ENCODE results near the gene EXD3.
"Not testable (repeated sequence)": the region's sequence is repeated elsewhere in the genome, so short reads cannot be mapped to it uniquely, and the experiment has no call there.

The EXD3 gene

DNA sequence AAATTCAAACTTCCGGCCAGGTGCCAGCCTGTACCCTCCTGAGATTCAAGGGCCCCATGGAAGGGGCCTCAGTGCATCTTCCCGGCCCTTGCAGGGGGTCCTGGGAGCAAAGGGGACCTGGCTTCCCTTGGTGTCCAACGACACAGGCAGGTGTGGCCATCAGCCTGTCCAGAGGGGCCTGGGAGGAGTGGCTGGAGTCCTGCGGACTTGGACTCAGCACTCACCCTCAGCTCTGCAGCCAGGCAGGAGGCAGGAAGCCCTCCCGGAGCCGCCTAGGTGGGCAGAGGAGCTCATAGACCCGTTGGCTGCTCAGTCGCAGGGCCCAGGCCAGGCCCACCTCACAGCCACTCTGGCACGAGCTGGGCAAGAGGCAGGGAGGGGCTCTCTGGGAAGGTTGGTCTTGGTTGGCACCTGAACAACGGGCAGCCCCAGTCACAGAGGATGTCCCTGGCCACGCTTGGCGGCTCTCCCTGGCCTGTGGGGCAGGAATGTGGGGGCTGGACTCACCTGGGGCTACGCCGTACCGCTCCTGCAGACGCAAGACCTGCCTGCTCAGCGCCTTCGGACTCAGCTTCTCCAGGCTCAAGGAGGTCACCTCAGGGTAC lies 67.1 kb downstream of the EXD3 start:
- DNase-seq = no peak

DNA sequence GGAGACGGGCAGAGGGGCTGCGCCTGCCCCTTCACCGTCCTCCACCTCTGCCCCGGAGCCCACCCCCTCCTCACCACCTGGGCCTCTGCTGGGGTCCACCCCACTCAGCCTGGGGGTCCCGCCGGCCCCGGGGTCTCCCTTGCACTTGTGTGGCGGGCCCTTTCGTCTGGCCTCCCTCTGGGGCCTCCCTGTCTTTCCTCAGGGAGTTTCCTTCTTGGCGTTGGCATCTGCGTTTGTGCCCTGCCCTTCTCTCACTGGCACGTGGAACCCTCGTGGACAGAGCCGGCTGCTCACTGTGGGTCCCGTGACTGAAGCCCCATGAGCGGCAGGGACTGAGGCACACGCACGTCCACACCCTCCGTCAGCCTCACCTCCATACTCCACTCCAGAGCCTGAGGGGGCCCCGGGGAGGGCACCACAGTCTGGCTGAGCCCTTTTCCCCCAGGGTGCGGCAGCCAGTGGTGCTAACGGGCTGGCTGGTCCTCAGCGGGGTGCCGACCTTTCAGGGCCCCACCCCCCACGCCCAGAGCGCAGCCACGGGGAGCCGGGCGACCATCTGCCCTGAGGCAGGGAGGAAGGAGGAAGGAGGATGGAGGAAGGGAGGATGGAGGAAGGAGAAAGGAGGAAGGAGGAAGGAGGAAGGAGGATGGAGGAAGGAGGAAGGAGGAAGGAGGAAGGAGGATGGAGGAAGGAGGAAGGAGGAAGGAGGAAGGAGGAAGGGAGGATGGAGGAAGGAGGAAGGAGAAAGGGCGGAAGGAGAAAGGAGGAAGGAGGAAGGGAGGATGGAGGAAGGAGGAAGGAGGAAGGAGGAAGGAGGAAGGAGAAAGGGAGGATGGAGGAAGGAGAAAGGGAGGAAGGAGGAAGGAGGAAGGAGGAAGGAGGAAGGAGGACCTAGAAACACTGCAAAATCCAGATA lies 67.9 kb downstream of the EXD3 start:
- no peak for DNase-seq

DNA sequence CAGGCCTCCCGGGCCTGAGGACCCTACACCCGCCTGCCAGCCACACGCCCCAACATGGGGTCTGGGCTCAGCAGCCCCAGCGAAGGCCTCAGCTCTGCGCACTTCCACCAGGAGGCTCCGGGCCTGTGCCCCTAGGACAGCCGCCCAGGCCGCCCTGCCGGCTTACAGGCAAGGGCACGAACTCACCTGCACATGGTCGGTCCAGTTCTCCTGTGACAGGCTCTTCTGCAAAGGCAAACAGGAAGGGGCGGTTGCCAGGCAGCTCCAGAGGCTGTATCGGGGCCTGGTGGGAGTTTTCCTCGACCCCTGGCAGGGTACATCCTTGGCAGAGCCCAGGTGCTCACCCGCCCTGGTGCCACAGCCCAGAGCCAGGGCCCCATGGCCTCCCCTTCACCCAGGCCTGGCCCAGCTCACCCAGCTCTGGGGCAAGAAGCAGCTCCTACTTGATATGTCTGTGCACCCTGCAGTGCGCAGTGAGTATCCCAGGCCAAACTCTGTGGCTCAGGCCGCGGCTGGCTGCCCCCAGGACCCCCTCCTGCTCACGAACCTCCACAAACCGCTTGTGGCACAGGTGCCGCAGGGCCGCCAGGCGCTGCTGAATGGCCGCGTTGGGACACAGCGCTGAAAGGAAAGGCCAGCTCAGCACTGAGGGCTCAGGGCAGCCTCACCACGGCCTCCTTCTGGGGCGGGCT lies 68.7 kb downstream of the EXD3 start:
- no peak for DNase-seq

DNA sequence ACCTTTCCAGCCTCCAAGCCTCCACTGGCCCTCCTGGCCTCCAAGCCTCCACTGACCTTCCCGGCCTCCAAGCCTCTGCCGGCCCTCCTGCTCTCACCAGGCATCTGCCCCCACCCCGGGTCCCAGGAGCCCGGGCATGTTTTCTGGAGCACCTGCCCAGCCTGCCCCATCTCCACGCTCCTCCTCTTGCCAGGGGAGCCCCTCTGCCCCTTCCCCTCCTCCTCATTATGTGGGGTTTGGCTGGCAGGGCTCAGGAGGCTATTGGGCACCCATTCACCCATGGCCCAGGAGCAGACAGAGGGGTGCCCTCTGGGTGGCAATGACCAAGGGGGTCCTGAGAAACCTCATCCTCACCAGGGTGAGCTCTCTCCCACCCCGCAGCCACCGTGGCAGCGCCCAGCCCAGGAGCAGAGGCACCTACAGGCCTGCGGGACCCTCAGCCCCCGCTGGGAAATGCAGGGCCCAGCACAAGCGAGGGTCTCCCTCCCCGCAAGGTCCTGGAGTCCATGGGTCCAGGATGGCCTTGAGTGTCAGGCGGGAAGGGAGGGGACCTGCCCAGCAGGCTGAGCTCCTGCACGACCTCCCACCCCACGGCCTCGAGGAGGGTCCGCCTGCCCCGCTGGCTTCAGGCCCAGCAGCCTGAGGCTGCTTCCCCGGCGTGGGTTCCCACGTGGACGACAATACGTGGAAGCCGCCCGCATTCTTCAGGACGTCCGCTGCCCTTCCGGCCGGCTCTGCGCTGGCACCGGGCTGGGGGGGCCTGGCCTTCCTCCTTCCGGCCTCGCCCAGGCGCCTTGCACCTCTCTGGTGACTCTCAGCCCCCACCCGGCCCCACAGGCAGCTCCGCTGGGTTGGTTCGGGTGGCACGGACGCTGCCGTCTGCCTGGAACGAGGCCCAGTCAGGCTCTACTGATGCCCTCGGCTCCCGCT lies 69.5 kb downstream of the EXD3 start:
- no peak for DNase-seq

DNA sequence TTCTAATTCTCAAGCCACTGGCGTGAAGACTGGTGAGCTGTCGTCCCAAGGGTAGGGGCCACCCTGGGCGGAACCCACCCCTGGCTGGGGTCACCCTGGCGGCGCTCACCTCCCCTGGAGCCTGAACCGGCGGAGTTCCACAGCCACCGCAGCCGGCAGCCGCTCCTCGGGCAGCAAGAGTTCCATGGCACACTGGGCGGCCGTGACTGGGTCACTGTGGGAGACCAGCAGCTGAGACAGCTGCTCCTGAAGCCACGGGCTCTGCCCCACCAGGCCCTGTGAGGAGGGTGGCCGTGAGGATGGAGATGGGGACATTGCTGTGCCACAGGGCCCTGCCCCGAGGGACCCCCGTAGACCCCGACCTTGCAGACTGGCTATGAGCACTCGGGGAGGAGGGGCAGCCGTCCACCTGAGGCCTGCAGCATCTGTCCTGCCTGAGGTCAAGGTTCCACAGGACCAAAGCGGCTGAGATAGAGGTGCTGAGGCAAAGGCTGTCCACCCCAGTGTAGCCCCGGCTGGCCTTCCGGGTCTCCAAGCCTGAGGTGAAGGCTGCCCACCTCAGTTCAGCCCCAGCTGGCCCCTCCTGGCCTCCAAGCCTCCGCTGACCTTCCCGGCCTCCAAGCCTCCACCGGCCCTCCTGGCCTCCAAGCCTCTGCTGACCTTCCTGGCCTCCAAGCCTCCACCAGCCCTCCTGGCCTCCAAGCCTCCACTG lies 70.3 kb downstream of the EXD3 start:
- no peak for DNase-seq

DNA sequence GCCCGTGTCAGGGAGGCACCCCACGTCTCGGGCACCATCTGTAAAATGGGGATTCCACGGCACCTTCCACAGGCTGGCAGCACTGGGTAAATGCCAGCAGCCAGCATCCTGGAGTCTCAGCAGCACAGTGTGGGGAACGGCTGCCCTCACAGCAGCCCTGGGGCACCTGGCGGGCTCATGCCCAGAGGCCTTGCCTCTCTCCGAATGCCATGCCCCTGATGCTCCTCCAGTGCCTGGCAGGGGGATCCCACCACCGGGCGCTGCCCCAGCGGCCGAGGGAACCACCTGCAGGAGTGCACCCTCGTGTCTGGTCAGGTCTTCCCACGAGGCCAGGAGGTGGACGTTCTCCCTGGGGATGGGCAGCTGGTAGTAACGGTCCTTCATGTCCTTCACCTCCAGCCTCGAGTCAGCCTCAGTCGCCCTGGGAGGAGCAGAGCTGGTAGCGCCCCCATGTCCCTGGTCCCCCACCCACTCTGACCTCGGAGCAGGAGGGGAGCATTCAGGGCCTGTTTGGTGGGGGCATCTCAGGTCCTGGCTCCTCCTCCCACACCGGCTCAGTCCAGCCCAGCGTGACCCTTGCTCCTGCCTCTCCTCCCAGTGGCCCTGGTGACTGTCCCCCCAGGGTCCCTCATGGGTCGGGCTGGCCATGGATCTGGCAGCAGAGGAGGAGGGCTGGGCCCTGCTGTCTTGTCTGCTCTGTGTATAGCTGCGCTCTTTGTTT lies 71.0 kb downstream of the EXD3 start:
- DNase-seq = no peak

DNA sequence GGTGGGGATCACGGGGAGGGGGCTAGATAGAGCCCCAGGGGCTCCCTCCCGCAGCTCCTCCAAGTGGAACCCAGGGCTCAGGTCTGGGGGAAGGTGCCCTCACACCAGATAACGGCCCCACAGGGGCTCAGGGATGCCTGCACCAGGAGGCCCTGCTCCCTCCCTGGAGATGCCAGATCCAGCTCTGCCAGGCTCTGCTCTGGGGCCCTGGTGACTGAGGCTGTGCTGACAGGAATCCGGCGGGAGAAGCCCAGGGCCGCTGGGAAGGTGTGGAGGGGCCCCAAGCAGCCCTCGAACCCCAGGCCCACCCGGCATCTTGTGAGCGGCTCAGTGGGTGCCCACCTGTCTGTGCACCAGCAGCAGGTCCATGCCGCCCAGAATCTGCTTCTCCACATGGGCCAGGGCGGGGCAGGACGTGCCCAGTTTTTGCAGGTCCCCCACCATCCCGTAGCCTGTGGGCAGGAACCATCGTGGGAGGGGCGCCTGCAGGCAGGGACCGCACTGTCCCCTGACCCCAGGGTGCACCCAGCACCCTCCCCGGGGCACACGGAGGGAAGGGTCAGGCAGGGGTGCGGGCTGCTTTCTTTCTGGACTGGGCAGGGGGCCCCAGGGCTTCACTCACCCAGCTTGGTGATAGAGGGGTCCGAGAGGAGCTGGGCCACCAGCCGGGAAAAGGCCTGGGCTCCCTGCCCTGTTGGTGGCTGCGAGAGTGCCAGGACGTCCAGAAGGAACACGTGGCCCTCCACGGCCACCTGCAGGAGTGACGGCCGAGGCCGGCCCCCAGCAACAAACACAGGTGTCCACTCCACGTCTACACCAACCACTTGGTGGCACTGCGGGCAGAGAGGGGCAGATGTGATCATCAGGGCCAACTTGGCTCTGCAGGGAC lies 72.0 kb downstream of the EXD3 start:
- no peak for DNase-seq

DNA sequence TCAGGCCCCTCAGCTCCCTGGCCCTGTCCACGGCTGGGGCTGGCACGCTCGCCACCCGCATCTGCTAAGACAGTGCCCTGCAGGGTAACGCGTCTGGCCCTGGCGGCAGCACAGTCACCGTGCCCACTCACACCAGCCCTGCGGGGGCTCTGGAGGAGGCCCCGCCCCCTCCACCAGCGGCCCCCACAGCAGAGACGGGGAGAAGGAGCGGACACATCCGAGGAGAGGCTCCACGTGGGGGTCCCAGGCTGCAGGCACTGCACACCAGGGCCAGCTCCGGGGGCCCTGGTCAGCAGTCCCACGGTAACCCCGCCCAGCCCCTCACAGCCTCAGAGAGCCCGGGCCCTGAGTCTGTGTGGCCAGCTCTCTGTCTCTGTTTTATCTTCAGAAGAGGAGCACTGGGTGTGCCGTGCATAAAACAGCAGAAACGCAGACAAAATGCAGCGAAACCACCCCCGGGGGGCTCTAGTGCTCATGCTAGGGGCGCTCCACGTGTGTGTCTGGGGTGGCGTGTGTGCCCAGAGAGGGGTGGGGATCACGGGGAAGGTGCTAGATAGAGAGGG lies 73.4 kb downstream of the EXD3 start:
- no peak for DNase-seq

DNA sequence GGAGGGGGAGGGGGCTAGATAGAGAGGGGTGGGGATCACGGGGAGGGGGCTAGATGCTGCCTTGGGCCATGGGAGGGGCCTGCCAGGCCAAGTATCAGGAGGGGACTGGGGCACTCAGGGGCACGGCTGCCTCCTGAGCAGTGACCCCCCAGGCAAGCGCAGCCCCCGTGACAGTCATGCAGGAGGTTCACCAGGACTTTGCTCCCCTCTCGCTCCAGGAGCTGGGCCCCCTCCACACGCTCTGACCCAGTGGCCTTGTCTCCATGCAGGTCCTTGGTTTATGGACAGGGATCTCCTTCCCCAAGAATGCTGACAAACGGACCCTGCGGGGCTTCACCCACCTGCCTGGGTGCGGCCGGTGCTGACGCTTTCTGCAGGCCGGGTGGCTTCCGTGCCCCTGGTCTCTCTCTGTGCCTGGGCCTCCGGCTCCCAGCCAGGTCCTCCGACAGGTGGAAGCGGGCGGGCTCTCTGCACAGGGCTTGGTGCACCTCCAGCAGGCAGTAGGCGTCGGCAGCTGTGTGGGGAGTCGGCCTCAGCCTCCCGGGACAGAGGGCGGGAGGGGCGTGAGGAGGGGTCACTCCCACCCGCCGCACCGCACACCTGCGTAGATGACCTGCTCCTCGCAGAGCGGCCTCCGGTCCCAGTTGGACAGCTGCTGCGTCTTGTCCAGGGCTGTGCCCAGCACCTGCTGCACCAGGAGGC lies 74.0 kb downstream of the EXD3 start:
- DNase-seq = no peak

DNA sequence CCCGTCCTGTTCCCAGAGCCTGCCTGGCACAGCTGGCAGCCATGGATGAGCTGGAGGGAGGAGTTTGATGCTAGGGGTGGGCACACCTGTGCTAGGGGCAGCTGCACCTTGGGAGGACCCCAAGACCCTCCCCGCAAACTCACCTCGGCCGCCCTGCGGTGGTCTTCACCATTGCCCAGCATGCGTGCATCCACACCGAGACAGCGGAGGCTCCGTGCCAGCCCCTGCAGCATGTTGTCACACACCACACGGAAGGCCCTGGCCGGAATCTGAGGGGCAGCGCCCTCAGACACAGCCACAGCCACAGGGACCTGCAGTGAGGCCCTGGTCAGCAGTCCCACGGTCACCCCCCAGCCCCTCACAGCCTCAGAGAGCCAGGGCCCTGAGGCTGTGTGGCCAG lies 75.0 kb downstream of the EXD3 start:
- DNase-seq = no peak

DNA sequence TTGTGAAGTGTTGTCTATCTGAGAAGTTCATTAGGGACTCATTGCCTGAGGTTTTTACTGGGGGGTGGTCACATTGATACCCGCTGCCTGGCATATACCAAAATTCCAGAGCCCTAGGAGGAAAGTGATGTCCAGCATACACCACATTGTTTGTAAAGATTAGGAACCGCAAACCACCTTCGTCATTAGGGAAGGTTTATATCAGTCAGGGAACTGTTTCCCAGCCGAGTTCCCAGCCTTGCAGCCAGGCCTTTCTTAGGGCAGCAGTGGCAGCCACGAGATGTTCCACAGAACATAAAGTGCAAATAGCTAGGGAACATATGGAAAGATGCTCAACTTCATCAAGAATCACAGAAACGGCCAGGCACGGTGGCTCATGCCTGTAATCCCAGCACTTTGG lies 80.5 kb downstream of the EXD3 start:
- DNase-seq = no peak

DNA sequence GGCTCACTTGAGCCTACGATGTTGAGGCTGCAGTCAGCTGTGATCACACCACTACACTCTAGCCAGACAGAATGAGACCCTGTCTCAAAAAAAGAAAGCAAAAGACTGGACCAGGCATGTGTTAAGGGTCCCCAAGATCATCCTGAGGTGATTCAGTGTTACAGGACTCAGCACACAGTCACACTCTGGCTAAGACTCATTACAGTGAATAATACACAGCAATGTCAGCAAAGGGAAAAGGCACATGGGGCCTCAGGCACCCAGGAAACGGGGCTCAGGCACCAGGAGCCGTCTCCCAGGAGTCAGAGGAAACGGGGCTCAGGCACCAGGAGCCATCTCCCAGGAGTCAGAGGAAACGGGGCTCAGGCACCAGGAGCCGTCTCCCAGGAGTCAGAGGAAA lies 81.7 kb downstream of the EXD3 start:
- no peak for DNase-seq

DNA sequence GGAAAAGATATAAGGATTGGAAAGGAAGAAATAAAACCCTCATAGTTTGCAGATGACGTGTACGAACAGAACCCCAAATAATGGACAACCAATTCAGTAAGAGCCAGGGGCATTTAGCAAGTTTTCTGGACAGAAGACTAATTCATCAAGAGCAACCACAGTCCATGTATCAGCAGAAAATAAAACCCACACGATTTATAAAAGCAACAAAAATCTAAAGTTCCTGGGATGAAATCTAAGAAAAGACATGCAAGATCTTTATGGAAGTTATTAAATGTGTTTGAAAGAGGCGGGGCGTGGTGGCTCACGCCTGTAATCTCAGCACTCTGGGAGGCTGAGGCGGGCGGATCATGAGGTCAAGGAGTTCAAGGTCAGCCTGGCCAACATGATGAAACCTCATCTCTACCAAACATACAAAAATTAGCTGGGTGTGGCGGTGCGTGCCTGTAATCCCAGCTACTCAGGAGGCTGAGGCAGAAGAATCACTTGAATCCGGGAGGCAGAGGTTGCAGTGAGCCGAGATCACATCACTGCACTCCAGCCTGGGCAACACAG lies 83.0 kb downstream of the EXD3 start:
- DNase-seq = not testable (repeated sequence)

DNA sequence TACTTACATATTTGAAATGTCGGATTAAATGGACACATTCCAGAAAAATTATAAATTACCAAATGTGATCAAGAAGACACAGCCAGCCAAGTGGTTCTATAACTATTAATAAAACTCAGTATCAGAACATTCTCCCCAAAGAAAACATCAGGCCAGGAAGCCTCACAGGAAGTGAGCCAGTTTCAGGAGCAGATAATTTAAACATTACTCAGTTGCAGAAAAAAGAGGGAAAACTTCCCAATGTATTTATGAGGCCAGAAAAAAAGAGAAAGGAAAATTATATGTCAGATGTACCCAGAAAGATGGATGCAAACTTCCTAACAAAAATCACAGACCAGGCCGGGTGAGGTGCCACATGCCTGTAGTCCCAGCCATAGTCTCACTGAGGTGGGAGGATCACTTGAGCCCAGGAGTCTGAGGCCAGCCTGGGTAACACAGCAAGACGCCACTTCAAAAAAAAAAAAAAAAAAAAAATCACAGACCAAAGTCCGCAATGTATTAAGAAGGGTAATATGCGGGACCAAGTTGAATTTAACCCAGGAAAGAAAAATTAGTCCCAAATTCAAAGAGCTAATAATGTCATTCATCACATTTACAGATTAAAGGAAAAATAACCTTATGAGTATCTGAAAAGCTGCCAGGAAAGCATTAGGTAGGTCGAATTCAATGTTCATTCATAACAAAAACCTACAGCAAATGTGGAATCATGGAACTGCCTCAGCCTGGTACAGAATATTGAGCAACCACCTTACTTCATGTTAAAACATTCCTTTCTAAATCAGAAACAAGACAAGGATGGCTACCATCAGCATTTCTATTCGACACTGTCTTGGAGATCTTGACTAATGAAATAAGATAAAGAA lies 83.7 kb downstream of the EXD3 start:
- DNase-seq = no peak

DNA sequence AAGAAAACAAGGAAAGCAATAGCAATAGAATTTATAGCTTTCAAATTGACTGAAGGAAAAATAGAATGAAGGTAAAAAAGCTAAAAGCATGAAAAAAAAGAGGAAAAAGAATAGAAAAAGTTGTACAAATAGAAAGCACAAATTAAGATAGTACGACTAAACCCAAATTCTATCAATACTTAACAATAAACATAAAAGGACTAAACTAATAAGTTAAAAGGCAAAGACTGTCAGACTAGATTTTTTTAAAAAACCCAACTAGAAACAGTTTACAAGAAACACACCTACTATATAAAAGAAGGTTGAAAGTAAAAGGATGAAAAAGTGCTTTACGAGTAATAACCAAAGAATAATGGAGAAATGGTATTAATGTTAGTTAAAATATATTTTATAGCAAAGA lies 86.2 kb downstream of the EXD3 start:
- DNase-seq = no peak

DNA sequence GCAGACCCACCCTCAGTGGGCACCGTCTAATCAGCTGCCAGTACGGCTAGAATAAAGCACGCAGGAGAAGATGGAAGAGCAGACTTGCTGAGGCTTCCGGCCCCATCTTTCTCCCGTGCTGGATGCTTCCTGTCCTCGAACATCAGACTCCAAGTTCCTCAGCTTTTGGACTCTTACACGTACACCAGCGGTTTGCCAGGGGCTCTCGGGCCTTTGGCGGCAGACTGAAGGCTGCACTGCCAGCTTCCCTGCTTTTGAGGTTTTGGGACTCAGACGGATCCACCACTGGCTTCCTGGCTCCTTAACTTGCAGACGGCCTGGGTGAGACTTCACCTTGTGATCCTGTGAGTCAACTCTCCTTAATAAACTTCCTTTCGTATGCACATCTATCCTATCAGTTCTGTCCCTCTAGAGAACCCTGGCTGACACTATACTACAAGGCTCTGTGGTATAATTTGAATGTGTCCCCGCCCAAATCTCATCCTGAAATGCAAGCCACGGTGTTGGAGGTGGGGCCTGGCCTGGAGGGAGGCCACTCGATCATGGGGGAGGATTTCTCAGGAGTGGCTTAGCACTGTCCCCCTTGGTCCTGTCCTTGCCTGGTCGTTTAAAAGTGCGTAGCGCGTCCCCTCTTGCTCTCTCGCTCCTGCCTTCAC lies 89.8 kb downstream of the EXD3 start:
- DNase-seq = no peak

DNA sequence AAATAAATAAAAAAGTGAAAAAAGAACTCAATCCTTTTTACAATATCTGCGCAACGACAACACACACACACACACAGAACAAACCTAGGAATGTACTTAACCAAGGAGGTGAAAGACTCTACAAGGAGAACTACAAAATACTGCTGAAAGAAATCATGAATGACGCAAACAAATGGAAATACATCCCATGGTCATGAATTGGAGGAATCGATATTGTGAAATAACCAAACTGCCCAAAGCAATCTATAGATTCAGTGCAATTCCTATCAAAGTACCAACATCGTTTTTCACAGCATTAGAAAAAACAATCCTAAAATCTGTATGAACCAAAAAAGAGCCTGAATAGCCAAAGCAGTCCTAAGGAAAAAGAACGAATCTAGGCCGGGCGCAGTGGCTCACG lies 91.0 kb downstream of the EXD3 start:
- DNase-seq = no peak

DNA sequence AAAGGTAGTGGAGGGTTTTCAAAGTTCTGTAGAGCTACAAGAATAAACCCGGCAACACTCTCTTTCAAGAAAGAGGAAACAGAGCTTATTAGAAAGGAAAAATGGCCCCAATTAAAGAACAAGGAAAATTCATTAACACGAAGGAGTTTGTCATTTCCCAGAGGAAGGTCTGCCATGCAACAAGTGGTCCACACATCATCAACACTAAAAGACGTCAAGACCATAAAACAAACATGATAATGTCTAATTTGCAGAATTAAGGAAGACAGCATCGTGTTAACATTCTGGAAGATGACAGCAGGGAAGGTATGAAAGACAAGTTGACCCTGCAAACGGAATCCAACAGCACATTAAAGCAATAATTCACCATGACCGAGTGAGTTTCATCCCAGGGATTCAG lies 92.3 kb downstream of the EXD3 start:
- no peak for DNase-seq

Measured in NCI-H510A (cell line).